ENCODE measurements around the gene APOH.

Gene APOH

DNA sequence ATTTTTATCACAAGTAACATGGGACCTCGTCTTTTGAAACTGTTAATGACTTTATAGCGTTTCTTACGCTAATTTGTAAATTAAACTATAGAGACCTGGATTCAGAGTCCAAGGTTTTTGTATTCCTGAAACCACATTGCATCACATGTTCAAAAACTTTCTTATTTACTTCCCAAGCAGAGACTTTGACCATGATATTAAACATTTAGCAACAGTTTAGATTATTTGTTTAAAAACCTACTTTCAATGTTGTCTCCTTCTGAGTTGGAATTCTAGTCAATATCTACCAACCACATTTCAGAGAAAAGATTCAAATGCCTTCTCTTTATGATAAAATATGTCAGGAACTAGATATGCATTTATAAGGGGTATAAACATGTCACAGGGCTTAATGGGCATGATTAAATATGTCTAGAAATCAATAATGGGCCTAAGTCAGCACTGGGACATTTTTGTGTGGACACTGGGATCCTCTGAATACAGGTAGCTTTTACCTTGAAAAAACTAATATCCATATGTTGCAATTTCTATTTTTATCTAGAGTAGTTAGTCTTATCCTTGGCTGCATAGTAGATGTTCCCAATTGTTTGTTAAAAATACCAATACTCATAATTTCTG, 6.3 kb upstream of the APOH start:
- DNase-seq (ENCODE audit: low read depth) = no peak

- no peak for DNase-seq (ENCODE audit: low read depth)
These were observed 5.4 kb upstream of the APOH start for GRCh38 chr17:66234611-66235010.

- DNase-seq (ENCODE audit: low read depth) = no peak
These were observed 4.0 kb upstream of the APOH start for GRCh38 chr17:66233023-66233753.

DNA sequence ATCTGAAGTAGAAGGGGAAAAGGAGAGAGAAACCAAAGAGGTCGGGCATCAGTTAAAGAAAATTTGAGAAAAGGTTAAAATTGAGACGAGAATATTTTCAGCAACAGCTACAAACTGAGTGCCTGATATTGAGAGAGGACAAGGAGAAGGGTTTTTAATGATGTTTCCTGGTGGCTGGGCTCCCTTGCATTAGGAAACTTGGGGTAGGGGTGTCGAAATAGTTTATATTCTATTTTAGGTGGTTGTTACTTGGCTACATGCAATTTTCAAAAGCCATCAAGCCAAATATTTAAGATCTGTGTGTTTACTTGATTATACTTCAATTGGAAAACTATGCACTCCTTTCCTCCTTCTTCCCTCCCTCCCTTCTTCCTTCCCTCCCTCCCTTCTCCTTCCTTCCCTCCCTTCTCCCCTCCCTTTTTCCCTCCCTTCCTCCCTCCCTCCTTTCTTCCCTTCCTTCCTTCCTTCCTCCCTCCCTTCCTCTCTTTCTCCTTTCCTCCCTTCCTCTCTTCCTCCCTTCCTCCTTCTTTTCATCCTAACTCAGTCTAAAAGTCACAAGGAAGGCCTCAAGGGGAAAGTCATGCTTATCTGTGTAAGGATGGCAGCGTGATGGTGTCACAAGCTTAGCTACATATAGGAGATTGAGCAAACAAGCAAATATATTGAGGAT, 1.8 kb upstream of the APOH start:
- DNase-seq (ENCODE audit: low read depth) = no peak

GRCh38 chr17:66229783-66230538, 746 bp upstream of the APOH start:
- no peak for DNase-seq (ENCODE audit: low read depth)

DNA sequence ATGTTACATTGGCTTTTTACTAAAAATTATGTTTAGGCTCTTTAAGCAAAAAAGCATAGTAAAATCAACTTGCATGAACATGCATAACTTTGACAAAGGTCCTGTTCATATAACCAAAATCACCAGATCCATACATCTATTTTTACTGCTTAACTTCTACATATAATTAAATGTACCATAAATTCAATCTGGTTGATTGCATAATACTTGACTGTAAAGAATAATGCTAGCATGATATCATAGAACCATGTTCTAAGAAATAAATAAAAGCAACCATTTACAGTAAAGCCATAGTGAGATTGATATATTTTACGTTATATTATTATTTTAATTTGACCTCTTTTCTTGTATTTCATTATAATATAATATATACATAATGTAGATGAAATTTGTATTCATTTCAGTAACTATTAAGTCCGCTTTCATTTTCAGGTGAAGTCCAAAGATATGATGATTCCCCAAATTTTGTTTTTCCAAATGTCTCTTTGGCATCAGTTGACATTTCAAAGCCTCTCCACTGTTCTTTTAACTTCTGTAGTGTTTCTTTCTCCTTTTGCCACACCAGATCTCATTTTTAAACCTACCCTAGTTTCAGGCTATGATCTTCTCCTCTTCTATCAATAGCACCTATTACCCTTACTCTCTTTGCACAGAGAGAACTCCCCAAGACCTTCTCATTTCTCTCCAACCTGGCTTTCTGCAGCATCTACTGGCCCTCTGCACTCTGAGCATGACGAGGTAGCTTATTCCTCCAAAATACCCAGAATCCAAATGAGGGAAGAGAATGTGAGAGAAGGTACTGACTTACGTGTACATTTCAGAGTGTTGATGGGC, 1.8 kb downstream of the APOH start:
- DNase-seq (ENCODE audit: low read depth) = no peak

DNA sequence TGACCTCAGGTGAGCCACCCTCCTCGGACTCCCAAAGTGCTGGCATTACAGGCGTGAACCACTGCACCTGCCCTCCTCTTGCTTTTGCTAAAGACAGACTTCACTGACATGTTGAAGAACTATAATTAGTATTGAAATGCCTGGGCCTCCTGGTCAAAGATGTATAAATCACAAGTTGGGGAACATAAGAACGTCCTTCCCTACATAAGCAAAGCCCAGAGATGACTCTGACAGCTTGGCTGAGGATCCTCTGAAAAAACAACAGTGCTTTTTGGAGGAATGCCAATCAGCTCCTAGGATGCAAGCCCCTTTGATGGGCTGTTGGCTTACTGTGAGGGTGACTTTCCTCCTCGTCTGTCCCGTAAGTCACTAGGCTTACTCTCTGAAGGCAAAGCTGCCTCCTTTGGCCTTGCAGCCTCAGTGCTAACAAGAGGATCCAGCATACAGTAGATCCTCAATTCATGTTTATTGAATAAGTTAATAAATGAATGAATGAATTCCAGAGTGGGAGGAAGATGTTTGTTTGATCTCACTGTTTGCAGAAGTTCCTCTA, 6.3 kb downstream of the APOH start:
- no peak for DNase-seq (ENCODE audit: low read depth)

DNA sequence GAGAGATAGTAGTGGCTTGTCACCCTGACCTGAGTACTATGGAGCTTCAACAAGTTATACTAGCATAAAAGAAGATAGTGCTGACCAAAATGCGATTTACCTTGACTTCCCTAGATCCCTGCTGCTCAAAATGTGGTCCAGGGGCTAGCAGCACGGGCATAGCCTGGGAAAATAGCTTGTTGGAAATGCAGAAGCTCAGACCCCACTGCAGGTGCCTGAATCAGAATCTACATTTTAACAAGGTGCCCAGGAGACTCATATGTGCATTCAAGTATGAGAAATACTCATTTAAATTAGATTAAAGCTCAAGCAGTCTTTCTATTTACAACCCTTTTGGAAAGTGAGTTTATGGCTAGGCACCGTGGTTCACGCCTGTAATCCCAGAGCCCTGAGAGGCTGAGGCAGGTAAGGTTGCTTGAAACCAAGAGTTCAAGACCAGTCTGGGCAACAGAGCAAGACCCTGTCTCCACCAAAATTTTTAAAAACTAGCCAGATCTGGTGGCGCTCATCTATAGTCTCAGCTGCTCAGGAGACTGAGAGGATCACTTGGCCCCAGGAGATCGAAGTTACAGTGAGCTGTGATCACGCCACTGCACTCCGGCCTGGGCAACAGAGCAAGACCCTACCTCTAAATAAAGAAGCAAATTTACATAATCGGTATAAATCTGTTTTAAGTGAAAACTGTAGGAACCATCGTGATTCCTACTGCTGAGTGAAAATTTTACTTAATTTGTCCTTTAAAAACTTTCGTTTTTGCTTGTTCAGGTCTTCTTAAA, 7.3 kb downstream of the APOH start:
- DNase-seq (ENCODE audit: low read depth) = no peak

- DNase-seq (ENCODE audit: low read depth) = no peak
These were observed 7.9 kb downstream of the APOH start for GRCh38 chr17:66221343-66221742.

DNA sequence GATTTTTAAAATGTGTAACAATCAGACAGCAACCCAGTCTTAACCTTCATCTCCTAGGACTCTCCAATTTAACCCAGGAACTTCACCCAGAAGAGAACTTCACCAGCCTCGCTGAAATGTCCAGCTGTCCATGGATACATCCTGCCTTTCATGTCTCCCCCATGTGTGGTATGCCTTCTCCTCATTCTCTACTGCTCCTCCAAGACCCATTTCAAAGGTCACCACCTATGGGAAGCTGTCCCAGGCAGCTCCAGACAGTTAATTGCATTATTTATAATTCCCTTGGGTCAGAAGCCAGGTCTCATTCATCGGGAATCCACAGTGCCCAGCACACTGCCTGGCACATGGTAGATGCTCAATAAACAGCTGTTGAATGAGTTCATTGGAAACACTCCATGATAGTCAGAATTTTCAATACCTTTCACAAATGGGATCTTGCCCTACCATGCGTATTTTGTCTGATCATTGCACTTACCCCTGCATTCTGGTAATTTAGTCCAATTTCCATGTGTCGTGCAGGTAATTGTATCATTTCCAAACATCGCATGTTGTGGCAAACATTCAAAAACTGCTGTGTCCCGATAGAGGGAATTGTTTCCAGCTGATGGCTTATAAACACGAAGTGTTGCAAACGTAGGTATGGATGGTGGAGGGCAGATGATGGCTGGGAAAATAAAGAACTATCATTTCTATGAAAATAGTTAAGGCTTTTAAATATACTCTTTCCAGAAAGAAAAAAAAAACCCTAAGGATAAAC, 9.0 kb downstream of the APOH start:
- no peak for DNase-seq (ENCODE audit: low read depth)

DNA sequence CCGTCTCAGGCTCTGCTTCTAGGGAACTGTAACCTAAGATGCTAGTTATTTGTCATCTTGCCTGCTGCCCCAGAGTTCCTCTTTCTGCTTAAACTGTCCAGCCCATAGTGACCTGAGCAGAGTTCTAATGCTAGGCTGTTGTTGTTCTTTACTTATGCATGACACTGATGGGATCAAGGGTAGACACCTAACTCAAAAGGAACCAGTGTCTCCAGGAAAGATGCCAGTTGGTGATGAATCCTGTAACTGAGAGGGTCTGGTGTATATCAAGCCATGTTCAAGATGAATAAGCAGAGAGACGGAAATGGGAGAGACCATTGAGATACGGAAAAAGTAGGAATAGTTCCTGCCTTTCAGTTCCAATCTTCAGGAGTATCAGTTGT, 13.7 kb downstream of the APOH start:
- DNase-seq (ENCODE audit: low read depth) = no peak

- no peak for DNase-seq (ENCODE audit: low read depth)
These were observed 14.2 kb downstream of the APOH start for GRCh38 chr17:66214884-66215528.

DNA sequence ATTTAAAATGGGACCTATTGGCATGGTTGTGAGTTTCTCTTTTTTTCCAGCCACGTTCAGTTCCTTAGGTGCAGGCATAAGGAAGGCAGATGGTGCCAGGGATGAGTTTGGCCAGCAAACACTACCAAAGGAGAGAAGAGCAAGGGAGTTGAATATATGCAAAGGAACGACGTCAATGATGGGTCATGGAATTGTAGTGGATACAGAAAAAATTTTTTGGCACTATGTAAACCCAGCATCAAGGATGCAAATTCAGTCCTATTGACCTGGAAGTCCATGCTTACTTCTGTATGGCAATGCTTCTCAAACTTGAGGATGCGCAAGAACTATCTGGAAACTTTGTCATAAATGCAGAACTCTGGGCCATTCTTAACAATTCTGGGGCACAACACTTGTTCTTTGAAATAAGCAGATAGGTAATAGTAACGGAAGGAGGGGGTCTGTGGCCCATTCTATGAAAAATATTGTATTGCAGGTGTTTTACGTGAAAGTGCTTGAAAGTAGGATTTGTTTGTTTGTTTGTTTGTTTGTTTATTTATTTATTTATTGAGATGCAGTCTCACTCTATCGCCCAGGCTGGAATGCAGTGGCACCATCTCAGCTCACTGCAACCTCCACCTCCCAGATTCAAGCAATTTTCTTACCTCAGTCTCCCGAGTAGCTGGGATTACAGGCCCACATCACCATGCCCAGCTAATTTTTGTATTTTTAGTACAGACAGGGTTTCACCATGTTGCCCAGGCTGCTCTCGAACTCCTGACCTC, 18.0 kb downstream of the APOH start:
- DNase-seq (ENCODE audit: low read depth) = no peak

GRCh38 chr17:66210208-66210574, 19.0 kb downstream of the APOH start:
- DNase-seq (ENCODE audit: low read depth) = no peak

GRCh38 chr17:66207936-66208335, 21.3 kb downstream of the APOH start:
- DNase-seq (ENCODE audit: low read depth) = no peak

DNA sequence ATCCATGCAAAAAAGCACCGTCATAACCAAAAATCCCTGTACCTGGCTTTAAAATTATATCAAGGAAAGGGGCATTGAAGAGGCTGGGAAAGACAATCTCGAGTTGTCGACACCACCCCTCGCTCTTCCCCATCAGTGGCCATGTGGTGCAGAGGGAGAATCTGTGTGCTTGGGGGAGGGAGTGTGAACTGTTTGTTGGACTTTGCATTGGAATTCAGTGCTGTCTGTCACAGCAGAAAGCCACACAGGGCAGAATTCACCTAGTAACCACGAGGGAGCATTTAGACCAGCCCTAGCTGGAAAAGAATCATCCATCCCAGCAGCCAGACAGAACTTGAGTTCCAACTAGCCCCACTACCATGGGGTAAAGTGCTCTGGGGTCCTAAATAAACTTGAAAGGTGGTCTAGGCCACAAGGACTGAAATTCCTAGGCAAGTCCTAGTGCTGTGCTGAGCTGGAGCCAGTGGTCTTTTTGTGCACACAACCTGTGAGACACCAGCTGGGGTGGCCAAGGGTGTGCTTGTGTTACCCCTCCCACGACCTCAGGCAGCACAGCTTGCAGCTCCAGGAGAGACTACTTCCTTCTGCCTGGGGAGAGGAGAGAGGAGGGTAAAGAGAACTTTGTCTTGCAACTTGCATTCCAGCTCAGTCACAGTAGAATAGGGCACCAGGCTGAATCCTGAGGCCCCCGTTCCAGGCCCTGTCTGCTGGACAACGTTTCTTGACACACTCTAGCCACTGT, 25.8 kb downstream of the APOH start:
- no peak for DNase-seq (ENCODE audit: low read depth)

DNA sequence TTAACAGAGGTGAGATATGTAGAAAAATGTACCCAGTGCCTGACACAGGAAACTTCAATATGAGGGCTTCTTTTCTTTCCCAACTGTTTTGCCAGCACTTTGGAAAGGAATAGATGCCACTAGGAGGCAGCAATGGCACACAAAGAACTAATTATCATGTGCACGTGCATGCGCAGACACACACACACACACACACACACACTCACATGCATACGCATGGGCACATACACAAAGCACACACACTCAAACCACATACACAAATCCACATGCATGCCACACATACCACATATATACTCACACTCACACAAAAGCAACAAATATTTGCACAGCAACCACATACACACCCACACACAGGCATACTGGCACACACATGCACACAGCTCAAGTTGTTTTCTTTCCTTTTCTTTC, 28.5 kb downstream of the APOH start:
- peak; percentile 77 for DNase-seq (ENCODE audit: low read depth)

GRCh38 chr17:66198242-66198641, 31.0 kb downstream of the APOH start:
- no peak for DNase-seq (ENCODE audit: low read depth)
